NCI-H1092 (cell line): ENCODE results near the gene ARPC4.
A peak's percentile ranks its signal among the peaks of the same experiment; 100 is the strongest.

Experiments used
- DNase-seq: peaks from one replicate; lab custom pipeline; 2025; lab: John Stamatoyannopoulos, UW

The ARPC4 gene

GRCh38 chr3:9792405-9793160 lies at the start of gene ARPC4, which contains the start of gene TADA3:
TSS of gene ARPC4 (plus strand) at chr3:9793082. CDS start at chr3:9793122, 40 bp downstream.
TSS of gene TADA3 (minus strand) at chr3:9792473. CDS start at chr3:9791466, 1,007 bp downstream.
- DNase-seq = peak; percentile 88

DNA sequence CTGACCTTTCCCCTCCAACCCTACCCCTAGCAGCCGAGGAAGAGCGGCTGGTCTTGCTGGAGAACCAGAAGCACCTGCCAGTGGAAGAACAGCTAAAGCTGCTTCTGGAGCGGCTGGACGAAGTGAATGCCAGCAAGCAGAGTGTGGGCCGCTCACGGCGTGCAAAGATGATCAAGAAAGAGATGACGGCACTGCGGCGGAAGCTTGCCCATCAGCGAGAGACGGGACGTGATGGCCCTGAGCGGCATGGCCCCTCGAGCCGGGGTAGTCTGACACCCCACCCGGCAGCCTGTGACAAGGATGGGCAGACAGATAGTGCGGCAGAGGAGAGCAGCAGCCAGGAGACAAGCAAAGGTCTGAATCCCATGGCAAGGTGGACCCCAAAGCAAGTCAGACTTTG lies 49.3 kb upstream of the ARPC4 start:
- DNase-seq = no peak

- DNase-seq = no peak
Measured at GRCh38 chr3:9744162-9744561, 48.7 kb upstream of the ARPC4 start.

- DNase-seq = no peak
Measured at GRCh38 chr3:9745521-9745920, 47.4 kb upstream of the ARPC4 start.

DNA sequence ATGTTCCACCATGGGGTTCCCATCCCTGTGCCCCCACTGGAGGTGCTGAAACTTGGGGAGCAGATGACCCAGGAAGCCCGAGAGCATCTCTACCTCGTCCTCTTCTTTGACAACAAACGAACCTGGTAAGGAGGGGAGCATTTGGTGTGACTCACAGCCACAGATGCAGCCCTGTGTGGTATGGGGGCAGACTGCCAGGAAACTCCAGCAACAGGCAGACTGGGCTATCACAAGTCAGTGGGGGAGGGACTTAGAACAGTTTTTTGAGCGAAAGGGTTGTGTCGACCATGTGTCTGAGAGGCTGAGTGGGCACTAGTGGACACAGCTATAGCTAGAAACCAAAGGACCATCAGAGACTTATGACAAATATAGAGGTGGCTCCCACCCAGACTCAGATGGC lies 46.6 kb upstream of the ARPC4 start:
- DNase-seq = no peak

DNA sequence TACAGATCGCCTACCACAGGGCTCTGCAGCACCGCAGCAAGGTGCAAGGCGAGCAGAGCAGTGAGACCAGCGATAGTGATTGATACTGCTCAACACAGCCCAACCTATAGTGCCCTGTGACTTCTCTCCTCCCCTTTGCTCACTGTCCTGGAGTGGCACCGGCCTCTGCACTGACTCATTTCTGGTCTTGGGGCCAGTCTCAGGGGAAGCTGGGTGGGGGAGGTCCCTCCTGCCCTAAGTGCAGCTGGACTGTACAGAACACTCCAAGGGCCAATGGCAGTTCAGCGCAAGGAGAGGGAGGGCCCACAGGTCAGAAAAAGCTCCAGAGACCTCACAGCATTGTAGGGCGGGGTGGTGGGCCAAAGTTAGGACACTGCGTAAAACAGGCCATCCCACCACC lies 45.6 kb upstream of the ARPC4 start:
- DNase-seq = no peak

- no peak for DNase-seq
Measured at GRCh38 chr3:9748031-9748430, 44.9 kb upstream of the ARPC4 start.

DNA sequence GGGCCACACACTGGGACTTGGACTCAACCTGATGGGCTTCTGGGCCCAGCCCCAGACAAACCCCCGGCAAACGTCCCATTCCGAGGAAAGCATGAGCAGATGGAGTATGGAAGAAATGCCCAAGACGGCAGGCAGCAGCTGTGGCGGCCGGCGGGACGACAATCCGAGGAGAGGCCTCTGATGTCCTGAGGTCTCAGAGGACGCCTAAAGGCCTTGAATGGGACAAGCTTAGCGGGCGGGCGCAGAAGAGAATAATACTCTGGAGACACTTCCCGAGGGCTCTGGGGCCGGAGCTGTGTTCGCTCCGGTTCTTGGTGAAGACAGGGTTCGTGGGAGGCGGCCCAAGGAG lies 43.6 kb upstream of the ARPC4 start:
- DNase-seq = peak; percentile 35

- peak; percentile 93 for DNase-seq
Measured at GRCh38 chr3:9749645-9750555, 43.0 kb upstream of the ARPC4 start, which contains the start of gene OGG1. TSS of gene OGG1 (plus strand) at chr3:9749952. CDS start at chr3:9750287, 335 bp downstream.

GRCh38 chr3:9750556-9751411 lies 42.1 kb upstream of the ARPC4 start:
- no peak for DNase-seq

DNA sequence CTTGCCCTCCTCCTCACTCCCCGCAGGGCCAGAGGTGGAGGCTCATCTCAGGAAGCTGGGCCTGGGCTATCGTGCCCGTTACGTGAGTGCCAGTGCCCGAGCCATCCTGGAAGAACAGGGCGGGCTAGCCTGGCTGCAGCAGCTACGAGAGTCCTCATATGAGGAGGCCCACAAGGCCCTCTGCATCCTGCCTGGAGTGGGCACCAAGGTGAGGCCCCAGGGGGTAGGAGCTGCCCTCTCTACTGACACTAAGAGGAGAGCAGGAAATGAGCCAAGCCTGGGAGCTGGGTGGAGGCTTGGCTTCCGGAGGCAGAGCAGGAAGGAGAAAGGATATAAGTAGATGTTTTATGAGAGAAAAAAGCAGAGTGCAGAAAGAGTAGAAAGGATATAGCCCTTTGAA lies 38.2 kb upstream of the ARPC4 start:
- no peak for DNase-seq

DNA sequence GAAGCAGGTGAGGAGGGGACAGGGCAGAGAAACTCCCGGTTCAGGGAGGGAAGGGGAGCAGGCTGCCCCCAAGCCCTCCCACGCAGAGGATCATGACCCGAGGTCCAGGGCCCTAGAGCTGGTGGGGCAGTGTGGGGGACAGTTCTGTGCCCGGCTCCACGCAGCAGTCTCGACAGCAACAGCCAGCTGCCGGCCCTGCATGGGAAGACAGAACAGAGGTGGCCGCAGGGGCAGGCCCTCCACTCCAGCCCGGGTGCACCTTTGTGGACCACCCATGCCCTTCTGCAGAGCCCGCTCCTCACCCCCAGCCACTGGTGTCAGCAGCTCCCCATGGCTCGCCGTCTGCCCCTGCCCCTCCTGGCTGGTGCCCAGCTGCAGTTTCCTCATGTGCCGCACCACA lies 35.5 kb upstream of the ARPC4 start:
- no peak for DNase-seq

DNA sequence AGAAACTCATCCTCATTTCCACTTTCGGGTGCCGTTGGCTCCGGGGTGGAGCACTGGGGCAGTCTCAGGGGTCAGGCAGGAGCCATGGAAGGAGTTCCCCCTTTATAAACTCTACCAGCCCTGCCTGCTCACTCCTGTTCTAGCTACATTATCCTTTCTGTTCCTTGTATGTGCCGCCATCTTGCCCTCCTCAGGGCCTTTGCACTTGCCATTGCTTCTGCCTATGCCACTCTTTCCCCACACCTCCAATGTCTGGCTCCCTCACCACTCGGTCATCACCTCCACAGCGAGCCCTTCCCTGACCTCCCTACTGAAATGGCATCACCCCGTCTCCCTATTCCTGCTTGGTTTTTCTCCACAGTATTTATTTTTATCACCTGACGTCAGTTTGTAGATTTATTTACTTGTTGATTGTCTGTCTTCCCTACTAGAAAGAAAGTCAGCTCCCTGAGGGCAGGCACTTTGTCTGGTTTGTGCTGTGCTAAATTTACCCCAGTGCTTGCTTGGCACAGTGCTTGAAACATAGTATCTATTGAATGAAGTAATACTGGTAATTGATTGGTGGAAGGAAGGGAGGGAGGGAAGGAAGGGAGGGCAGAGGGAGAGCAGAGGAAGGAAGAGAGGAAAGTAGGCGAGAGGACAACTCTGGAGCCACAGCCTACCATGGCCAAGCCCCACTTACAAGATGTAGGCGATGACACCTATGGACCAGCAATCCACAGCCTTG lies 31.9 kb upstream of the ARPC4 start:
- no peak for DNase-seq

DNA sequence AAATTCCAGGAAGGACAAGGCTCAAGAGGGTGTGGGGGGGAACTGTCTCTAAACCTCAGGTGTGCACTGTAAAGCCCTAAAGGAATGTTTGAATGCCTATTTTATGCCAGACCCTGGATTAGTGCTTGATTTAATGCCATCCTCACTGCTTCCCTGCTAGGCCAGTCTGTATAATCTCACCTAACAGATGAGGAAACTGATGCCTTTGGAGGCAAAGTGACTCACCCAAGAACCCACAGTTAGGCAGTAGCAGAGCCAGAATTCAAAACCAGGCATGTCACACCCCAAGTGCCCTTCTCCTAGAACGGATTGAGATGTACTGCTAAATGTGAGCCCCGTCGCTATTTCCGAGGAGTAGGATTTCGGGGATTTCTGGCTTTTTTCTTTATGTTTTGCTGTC lies 31.0 kb upstream of the ARPC4 start:
- DNase-seq = no peak

DNA sequence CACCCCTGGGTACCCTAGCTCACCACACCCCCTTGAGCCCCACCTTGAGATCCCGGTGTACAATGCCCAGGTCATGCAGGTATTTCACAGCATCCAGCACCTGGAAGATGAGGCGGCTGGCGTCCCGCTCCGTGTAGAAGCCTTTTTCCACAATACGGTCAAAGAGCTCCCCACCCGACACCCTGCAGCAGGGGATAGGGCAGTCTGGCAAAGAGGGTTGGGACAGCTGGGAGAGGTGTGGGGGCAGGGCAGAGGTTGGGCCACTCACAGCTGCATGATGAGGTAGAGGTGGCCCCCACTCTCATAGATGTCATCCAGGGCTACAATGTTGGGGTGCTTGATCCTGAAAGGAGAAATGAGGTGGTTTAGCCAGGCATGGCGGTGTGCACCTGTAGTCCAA lies 30.0 kb upstream of the ARPC4 start:
- DNase-seq = no peak

GRCh38 chr3:9765865-9766264 lies 27.0 kb upstream of the ARPC4 start:
- no peak for DNase-seq

GRCh38 chr3:9767418-9767817 lies 25.5 kb upstream of the ARPC4 start:
- DNase-seq = no peak

GRCh38 chr3:9768141-9768775 lies 24.6 kb upstream of the ARPC4 start:
- DNase-seq = no peak

DNA sequence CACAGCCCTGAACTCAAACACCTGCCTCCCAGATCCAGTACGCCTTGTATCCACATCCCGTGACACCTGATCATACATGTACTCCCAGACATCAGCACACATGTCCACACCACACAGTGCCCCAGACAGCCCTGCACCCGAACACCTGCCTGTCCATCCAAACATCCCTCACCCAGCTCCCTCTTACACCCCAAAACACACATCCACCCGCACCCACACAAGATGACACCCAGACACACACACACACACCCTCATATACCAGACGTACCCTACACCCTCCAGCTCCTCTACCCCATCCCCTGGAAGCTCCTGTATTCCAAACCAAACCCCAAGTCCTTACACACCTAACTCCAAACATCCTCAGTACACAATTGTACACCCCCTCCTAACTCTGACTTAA lies 23.9 kb upstream of the ARPC4 start:
- DNase-seq = no peak

DNA sequence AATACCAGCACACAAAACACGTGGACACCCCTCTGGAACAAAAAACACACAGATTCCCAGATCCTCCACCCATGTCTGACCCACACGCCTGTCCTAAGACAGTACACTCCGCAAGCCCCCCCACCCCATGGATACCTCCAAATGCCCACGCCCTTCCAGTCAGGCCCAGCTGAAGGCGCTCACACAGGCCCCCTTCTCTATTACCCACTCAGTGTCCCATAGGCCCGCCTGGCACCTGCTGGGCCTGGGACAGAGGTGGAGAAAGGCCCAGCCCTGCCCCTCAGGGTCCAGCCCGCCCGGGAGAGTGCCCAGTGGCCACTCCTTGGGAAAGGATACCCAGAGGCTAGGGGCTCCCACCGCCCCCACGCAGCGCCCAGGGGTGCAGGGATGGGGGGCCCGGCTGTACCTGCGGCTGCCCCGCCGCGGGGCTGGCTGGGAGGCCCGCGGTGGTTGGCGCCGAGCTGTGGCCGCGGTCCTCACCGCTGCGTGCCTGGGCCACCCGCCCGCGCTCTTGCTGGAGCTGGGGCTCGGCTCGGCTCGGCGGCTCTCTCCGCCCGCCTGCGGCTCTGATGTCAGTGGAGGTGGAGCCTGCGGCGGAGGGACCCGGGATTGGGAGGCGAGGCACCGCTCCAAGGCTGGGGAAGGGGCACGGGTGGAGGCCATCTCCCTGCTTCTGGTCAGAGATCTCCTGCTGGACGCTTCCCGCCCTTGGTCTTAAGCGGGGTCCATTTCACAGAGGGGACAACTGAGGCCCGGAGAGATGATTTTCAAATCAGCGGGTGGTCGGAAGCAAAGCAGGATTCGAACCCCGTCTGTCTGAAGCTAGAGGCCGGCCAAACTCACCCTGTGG lies 23.2 kb upstream of the ARPC4 start, which contains the start of gene CAMK1:
Gene CAMK1 (minus strand): TSS at position 522 of the 850 bp plus-strand sequence. CDS start 2,198 bp downstream, outside the sequence.
- DNase-seq = no peak
